DLD1 (cell line): ENCODE results near the gene RBM34.
"Not testable (repeated sequence)": the region's sequence is repeated elsewhere in the genome, so short reads cannot be mapped to it uniquely, and the experiment has no call there.

Experiments used
- in situ Hi-C: cut with HindIII; loops from 2 replicates; pipeline ENCODE4 v1.10.0; 2017; ENCODE audit warnings: low sequenced_read_pairs

RBM34 gene

GRCh38 chr1:235122348-235122747 lies 38.7 kb downstream of the RBM34 start:
- in situ Hi-C loops: no loop called here

GRCh38 chr1:235113183-235113917 lies 47.7 kb downstream of the RBM34 start:
- in situ Hi-C loops: no loop called here

- in situ Hi-C loops: no loop called here
These were observed 48.5 kb downstream of the RBM34 start for GRCh38 chr1:235112297-235113182.

GRCh38 chr1:235111107-235111506 lies 49.9 kb downstream of the RBM34 start:
- in situ Hi-C loops: no loop called here

- in situ Hi-C loops: no loop called here
These were observed 52.2 kb downstream of the RBM34 start for GRCh38 chr1:235108876-235109275.

GRCh38 chr1:235108185-235108593 lies 52.9 kb downstream of the RBM34 start:
- in situ Hi-C loops: no loop called here

GRCh38 chr1:235107368-235108184 lies 53.5 kb downstream of the RBM34 start:
- in situ Hi-C loops: no loop called here

GRCh38 chr1:235106457-235106856 lies 54.6 kb downstream of the RBM34 start:
- in situ Hi-C loops: no loop called here

- in situ Hi-C loops: no loop called here
These were observed 55.7 kb downstream of the RBM34 start for GRCh38 chr1:235105051-235106043.

GRCh38 chr1:235102993-235103411 lies 58.0 kb downstream of the RBM34 start:
- in situ Hi-C loops: no loop called here

- in situ Hi-C loops: no loop called here
These were observed 58.8 kb downstream of the RBM34 start for GRCh38 chr1:235102259-235102582.

GRCh38 chr1:235101558-235102258 lies 59.3 kb downstream of the RBM34 start:
- in situ Hi-C loops: no loop called here

GRCh38 chr1:235100194-235100772 lies 60.8 kb downstream of the RBM34 start:
- in situ Hi-C loops: no loop called here

- in situ Hi-C loops: no loop called here
These were observed 62.1 kb downstream of the RBM34 start for GRCh38 chr1:235098991-235099390.

GRCh38 chr1:235098547-235098946 lies 62.5 kb downstream of the RBM34 start:
- in situ Hi-C loops: no loop called here

GRCh38 chr1:235097501-235097900 lies 63.5 kb downstream of the RBM34 start:
- in situ Hi-C loops: not testable (repeated sequence)

GRCh38 chr1:235095938-235096562 lies 65.0 kb downstream of the RBM34 start:
- in situ Hi-C loops: no loop called here

- in situ Hi-C loops: no loop called here
These were observed 67.1 kb downstream of the RBM34 start for GRCh38 chr1:235093696-235094592.
